Stimulated activated naive CD4-positive, alpha-beta T cell treated with Interleukin-2 at 50 U/mL for 16 hours (primary cell): ENCODE results near the gene NR2F6.

ENCODE experiments used
- DNase-seq: peaks from one replicate; lab custom pipeline; 2025; lab: John Stamatoyannopoulos, UW

The NR2F6 gene

DNA sequence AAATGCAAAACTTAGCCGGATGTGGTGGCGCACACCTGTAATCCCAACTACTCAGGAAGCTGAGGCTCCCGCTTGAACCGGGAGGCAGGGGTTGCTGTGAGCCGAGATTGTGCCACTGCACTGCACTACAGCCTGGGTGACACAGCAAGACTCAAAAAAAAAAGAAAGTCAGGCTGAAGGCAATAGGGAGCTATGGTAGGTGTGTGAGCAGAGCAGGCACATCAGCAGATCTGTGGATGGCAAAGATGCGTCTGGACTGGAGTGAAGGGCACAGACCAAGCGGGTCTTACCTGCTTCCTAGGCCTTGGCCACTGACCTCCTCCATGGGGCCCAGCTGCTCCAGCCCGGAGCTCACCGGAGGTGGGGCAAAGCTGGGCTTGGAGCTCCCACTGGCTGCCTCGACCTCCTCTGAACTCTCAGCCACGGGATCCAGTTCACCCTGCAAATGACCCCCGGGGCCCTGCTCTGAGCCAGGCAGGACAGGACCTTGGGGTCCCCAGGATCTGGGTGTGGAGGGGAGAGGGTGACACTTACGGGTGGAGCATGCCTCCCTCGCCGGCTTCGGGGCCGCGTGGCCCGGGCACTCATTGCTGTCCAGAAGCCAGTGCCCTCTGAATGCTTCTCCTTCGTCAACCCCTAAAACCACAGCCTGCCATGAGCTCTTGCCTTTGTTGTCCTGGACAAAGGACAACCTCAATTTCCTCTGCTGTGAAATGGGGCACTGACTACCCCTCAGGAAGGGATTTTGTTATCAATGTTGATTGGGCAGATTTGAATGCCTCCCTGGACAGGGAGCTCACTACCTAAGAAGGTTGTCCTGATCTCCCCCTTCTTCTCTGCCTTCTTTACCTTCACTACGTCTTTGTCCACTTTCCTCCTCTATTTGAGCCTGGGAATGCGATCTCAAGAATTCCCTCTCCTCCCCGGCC lies 18.3 kb upstream of the NR2F6 start:
- DNase-seq, result no peak

DNA sequence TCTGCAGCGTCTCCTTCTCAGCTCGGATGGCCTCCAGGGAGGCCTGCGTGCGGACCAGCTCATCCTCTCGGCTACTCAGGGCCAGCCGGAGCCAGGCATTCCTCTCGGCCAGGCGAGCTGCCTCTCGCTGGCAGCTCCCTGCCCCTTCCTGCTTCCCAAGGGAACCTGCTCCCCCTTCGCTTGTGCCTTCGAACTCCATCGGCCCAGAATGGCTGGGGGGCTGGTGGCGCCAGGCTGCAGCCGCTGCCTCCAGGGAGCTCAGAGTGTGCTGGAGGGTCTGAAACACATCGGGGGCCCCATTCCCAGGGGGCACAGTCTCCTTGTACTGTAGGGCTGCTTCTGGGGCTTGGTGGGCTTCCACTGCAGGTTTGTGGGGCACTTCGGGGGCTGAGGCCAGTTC lies 16.8 kb upstream of the NR2F6 start:
- no peak for DNase-seq

DNA sequence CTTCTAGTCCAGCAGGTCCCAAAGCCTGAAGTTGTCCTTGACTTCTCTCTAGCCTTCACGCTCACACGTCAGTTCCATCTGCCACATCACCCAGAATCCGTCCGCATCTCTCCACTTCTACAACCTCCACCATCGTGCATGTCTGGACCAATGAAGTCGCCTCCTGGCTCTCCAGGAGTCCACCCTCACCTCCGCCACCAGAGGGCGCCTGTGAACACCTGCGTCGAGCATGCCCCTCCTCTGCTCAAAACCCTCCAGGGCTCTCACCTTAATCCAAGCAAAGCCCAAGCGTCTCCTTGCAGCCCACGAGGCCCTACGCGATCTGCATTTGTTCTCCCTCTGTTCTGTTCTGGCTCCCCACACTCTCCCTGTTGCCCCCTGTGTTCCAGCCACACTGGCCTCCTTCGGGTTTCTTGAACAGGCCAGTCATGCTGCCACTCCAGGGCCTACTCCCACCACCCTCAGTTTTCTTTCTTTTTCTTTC lies 15.2 kb upstream of the NR2F6 start:
- peak; percentile 87 for DNase-seq

DNA sequence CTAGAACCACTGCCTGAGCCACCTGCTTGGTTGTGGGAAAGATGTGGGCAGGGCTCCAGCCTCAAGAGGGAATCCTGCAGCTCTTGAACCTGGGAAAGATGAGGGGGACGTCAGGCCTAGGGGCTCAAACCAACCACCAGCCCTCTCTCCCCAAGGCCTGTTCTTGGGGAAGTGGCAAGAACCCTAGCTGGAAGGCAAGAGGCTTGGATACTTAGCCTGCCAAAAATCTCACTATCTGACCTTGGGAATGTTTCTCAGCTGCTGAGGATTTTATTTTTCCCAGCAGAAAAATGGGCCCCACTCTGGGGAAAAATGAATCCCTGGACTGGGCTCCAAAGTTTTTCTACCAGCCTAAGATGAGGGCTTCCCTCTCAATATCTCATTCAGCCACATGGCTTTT lies 14.2 kb upstream of the NR2F6 start:
- no peak for DNase-seq

DNA sequence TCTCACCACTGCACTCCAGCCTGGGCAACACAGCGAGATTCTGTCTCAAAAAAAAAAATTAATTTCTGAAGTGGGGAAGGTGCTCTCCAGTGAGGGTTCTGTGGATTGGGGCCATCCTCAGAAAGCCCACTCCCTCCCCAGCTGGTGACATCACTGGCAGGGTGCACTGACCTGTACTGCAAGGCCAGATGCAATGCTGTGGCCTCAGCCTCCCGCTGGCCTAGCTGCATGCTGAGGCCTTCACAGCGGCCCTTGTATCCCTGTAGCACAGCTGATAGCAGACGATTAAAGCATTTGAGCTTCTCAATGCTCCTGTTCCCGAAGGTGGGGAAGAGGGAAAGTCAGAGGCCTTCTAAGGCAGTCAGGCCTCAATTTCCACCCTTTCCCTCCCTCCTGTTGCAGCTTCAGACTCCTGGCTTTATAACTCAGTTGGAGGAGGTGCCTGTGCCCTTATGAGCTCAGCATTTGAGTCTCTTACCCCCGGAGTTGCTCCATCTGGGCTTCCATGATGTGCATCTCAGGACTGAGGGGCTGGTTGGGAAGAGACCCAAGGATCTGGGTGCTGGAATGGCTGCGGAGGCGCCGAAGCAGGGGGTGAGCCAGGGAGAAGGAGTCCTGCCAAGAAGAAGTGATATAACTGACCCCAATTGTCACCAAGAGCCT lies 13.5 kb upstream of the NR2F6 start:
- DNase-seq, result no peak

DNA sequence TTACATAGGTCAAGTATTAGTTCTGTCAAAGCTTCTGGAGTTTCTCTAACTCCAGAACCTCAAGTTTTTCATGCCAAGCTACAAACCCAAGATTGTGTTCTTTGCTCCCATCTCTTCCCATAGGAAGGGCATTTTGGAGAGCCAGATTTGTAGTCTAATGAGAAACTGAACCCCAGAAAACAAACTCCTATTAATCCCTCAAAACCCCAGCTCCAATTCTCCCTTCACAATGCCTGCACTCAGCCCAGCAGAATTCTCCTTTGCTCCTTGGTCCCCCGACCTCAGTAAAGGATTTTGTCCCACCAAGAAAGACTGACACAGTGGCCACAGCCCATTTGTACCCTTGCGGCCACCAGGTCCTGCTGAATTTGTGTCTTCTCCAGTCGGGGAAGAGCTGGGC lies 10.4 kb upstream of the NR2F6 start:
- DNase-seq, result no peak

DNA sequence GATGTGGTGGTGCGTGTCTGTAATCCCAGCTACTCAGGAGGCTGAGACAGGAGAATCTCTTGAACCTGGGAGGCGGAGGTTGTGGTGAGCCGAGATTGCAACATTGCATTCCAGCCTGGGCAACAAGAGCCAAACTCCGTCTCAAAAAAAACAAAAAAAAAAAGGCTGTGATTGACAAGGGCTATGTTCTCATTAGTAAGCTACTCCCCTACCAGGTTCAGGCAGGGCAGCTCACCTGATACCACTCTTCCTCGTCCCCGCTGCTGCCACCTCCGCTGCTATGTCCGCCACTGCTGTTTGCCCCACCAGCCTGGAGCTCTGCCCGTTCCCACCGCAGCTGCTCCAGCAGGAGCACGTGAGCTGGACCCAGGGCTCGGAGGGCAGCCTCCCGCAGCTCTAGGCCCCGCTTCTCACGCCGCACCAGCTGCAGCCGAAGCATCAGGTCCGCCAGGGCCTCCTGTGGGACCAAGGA lies 9.5 kb upstream of the NR2F6 start:
- no peak for DNase-seq

DNA sequence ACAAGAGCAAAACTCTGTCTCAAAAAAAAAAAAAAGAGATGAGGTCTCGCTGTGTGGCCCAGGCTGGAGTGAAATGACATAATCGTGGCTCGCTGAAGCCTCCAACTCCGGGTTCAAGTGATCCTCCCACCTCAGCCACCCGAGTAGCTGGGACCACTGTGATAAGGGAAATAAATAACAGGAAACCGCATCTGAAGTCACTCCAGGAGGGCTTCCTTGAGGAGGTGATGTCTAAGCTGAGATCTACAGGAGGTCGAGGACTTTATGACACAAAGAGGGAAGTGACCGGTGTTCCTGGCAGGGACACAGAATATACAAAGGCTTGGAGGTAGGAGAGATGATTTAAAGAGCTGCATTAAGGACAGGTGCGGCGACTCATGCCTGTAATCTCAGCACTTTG lies 8.9 kb upstream of the NR2F6 start:
- no peak for DNase-seq

DNA sequence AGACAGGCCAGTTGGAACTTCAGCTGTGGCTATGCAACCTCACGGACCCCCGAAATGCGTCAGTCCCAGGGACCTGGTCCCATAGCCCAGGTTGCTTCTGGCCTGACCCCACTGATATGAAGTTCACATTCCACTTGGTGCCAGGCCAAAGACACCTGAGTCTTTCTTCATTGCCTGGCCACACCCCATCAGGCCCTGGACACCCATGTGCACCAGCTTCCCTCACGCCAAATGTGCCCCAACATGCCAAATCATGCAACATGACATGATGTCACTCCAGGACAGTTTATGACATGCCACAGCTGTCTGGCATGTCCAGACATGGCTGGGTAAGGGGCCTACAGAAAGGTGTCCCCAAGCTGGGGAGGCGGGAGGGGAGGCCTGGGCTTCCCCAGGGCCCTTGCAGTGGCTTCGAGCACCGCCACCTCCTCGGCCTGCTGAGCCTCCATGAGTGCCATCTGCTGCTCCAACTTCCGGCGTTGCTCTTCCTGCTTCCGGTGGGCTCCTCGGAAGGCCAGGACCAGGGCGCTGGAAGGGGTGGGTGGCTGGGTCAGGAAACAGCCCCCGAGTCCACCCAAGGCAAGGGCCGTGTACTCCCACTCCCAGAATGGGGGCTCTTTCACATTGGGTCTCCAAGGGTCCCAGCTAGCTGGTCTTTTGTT lies 4.3 kb upstream of the NR2F6 start:
- DNase-seq, result no peak

DNA sequence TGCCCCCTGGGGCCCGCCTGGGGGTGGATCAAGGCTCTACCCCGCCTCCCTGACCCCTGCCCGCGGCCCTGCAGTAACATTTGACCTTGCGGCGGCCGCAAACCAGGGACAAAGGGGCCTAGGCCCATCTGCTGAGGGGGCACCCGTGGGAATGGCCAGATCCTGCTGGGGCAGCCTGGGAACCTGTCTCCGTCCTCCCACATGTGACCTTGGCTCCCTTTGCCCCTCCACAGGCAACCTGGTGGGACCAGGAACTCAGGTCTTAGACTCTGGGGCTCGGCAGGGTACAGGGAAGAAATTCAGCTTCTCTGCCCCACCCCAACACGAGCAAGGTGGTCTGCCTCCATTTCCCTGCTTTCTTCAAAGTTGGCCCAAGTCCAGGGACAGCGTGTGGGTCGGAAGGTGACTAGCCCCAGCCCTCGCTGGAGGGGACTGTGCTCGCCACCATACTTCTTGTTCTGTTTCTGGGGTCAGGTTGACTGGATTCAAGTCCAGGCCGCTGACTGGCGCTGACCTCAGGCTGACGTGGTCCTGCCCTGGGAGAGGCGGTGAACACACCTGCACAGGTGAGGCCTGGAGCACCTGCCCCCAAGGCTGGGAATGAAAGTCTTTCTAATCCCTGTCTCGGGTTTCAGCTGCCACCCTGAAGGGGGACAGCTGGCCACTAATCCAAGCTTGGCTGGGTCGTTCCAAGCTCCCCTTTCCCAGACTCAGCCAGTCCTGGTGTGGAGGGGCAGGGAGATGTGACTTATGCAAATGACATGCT lies 2.5 kb upstream of the NR2F6 start:
- DNase-seq, result no peak

DNA sequence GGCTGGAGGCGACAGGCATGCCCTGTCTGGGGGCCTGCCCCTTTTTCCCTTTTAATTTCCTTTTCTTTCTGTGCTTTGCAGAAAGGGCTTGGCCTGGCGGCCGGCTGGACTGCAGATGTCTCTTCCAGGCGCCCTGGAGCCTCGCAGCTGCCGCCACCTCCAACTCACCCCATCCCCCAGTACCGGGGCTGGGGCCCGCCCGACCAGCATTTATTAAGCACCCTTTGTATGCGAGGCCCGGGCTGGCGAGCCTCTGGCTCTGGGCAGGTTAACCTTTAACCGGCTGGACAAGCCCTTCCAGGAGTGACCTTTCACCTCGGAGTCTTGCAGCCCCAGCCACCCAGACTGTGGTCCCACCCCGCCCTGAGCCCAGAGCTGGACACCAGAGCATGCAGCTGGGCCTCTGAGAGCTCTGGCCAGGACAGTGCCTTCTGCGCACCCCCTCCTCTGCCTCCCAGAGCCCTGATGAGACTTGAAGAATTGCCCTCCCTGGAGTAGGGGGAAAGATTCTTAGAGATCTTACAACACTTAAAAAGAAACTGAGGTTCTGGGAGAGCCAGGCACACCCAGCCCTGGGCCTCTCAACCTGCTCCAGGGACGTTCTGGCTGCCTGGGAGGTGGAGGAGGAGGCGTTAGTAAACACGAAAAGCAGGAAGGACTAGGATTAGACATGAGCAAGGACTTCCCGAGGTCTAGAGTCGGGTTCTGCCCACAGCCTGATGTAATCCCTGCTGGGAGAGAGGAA lies 1.1 kb upstream of the NR2F6 start:
- no peak for DNase-seq

DNA sequence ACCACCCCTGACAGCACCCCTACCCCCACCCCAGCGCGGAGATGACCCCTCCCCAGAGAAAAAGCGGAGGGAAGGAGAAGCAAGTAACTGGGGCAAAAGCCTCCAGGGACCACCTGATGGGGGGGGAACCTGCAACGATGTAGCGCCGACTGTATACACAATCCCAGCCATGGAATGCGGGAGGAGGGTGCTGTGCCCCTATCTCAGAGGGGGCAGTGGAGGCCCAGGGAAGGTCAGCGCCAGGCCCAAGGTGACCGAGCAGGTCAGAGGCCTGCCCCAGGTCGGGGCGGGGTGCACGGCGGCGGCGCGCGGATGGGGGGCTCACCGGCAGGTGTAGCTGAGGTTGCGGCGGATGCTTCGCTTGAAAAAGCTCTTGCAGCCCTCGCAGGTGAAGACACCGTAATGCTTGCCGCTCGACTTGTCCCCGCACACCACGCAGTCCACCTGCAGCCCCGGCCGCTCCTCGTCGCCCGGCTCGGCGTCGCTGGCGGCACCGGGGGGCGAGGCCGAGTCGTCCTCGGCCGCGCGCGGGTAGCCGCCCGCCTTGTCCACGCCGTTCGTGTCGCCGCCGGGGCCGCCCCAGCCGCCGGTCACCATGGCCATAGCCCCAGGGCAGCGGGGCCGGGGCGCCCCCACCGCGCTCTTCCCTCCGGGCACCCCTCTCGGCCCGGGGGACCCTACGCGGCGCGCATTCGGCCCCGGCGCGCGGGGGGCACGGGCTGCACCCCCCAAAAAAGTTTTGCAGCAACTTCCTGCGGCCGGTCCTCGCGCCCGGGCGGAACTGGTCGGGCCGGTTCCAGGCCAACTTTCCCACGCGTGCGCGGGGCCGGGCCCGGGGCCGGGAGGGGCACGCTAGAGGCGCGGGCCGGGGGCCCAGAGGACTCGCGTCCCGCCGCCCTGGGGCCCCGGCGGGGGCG lies 843 bp downstream of the NR2F6 start:
- no peak for DNase-seq

DNA sequence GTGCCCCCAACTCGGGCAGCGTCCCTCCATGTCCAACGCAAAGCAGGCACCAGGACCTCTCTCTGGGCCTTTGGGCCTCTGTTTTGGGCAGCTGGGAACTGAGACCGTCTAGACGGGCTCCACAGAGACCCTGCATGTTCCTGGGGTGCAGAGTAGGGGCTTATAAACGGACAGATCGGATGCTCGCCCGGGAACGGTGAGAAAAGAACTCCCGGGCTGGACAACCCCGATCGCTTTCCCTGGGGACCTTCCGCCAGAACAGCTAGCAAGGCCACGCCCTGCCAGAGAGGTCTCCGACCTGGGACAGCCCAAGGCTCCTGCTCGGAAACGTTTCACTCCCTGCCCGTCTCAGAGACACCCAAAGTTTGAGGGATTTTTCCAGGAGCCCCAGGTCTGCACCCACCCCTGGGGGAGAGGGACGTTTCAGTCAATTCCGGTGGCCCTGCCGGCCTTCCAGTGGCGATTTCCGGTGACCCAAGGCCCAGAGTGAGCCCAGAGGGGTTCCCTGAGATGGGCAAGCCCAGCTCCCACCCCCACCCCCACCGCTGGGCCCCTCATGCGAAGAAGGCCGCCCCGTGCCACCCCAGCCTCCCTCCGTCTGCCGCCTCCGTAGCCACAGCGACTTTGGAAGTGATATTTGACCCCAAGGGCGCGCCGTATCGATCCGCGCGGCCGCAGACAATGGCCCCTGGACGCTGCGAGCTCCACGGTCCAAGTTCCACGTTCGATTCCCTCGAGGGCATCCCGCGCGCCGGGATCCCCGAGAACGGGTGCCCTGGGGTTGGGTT lies 1.7 kb downstream of the NR2F6 start:
- no peak for DNase-seq

DNA sequence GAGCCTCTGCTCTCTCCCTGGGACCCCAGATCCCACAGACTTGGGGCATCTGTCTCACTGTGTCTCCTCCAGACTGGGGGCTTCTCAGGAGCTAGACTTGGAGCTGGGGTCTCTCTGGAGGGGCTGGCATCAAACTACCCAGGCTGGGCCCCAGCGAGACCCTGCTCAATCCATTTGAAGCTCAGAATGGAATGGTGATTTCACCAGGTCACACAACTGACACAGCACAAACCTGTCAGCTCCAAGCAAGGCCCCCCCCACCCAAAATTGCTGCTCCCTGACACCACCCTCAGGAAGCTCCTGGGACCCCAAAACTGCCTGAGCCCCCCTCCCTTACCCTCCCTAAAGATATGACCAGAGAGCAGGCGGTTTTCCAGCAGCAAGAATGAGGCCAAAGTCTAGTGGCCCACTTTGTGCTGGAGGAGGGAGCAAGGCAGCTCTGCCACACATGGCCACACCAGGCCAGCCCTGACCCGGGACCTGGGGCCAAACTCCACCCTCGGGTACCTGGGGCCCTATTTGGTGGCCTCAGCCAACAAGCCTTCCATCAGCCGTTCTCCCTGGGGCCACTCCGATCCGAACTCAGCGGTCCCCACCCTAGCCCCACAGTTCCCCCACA lies 2.4 kb downstream of the NR2F6 start:
- DNase-seq, result no peak

DNA sequence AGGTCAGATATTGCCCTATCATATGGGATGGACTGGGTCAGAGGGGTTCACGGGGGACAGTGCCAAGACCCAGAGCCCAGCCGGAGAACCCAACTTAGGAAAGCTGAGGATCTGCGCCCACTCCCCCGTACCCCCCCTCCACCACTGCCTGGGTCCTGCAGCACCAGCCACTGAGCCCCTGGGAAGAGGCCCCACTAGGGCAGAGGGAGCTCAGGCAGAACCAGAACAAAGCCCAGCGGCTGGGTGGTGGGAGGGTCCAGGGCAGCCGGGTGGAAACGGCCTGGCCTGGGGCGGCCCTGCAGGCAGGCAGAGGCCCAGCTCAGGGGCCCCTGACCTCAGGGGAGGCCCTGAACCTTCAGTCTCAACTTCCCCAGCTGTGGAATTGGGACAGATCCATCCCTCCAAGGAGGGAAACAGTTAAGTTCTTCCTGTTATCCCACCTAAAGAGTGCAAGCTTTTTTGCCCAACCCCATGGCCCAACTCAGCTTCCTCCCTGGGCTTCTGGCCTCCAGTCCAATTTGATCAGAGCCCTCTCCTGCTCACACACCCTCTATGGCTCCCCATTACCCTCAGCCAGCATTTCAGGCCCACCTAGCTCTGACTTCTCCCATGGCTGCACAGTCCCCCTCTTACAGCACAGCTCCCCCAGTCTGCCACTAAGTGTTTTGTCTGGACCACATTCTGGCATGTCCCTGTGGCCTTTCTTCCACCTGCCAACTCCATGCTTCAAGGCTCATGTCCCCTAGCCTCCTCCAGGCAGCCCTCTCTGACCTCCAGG lies 3.1 kb downstream of the NR2F6 start:
- no peak for DNase-seq

DNA sequence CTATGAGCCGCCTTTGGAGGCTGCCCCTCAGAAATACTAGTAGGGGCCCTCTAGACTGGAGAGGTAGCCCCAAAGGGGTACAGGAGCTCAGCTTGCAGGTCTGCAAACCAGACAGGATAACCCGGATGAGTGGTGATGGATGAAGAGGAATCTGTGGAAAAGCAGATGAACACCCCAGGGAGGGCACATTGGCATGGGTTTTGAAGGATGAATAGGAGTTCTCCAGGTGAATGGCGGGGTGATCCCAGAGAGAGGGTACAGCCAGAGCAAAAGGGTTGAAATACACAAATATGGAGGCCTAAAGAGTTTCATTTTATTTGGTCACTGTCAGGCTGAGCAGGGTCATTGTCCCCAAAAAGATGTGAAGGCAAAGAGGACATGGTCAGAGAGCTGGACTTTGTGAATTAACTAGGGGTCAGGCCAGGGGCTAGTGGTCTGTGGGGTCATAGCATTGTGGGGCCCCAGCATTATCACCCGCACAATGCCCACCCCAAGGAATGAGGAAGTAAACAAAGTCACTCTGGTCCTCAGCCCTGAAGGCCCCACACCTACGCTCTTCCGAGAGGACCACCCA lies 4.8 kb downstream of the NR2F6 start:
- no peak for DNase-seq

DNA sequence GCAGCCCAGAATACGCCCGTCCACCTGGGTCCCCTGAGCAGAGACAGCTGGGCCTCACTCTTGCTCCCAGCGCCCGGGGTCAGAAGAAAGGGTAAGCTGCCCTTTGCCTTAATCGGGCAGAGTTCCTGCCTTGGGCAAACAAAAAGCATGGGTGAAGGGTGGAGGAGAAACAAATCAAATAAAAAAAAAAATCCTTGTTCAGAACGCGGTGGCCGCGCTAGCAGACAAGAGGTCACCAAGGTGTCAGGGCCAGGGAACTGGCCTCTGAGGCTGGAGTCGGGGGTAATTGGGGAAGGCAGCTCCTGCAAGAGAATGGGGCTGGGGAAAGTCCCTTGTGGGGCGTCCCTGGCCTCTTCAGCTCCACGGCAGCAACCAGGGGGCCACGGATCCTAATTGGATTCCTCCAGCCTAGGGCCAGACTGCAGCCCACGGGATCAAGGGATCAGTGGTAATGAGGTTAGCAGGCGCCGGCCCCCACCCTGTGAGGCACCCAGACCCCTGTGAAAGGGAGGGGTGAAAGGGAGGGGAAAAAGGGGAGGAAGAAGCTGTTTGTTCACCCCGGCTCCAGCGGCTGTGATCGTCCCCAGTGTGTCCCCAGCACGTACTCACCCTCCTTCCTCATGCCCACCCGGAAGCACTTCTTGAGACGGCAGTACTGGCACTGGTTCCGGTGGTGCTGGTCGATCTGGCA lies 5.5 kb downstream of the NR2F6 start:
- DNase-seq, result no peak
